Stimulated activated CD8-positive, alpha-beta memory T cell treated with anti-CD3 and anti-CD28 coated beads, Interleukin-12 subunit alpha, Interleukin-12 subunit beta, amount 100 ng/mL, for 1 hour (primary cell): ENCODE data around the gene HNRNPM.

ENCODE experiments used
- DNase-seq: peaks from one replicate; pipeline ENCODE4 v3.0.0-alpha.2; 2020; ENCODE audit warnings: low read depth

The HNRNPM gene

GRCh38 chr19:8460516-8461298 lies 15.9 kb downstream of the HNRNPM start:
- DNase-seq, result no peak

GRCh38 chr19:8461376-8461775 lies 16.6 kb downstream of the HNRNPM start:
- DNase-seq, result no peak

GRCh38 chr19:8461891-8462290 lies 17.1 kb downstream of the HNRNPM start:
- no peak for DNase-seq

GRCh38 chr19:8462571-8462970 lies 17.8 kb downstream of the HNRNPM start:
- no peak for DNase-seq

GRCh38 chr19:8463365-8463764 lies 18.6 kb downstream of the HNRNPM start:
- no peak for DNase-seq

- DNase-seq, result no peak
Observed at GRCh38 chr19:8466018-8466417, 21.2 kb downstream of the HNRNPM start.

- DNase-seq, result no peak
Observed at GRCh38 chr19:8468124-8468523, 23.3 kb downstream of the HNRNPM start.

- no peak for DNase-seq
Observed at GRCh38 chr19:8468761-8469373, 24.1 kb downstream of the HNRNPM start.

GRCh38 chr19:8469613-8470368 lies 25.0 kb downstream of the HNRNPM start:
- DNase-seq, result no peak

GRCh38 chr19:8473648-8474476 lies 29.1 kb downstream of the HNRNPM start:
- no peak for DNase-seq

- no peak for DNase-seq
Observed at GRCh38 chr19:8475005-8475404, 30.2 kb downstream of the HNRNPM start.

GRCh38 chr19:8476524-8476923 lies 31.7 kb downstream of the HNRNPM start:
- no peak for DNase-seq

- no peak for DNase-seq
Observed at GRCh38 chr19:8477889-8478288, 33.1 kb downstream of the HNRNPM start.

GRCh38 chr19:8478598-8478997 lies 33.8 kb downstream of the HNRNPM start:
- DNase-seq, result no peak

- DNase-seq, result no peak
Observed at GRCh38 chr19:8481201-8481600, 36.4 kb downstream of the HNRNPM start.

GRCh38 chr19:8481616-8482015 lies 36.8 kb downstream of the HNRNPM start:
- no peak for DNase-seq

- no peak for DNase-seq
Observed at GRCh38 chr19:8482696-8483095, 37.9 kb downstream of the HNRNPM start.

GRCh38 chr19:8483165-8483564 lies 38.4 kb downstream of the HNRNPM start:
- no peak for DNase-seq

- no peak for DNase-seq
Observed at GRCh38 chr19:8484331-8484894, 39.6 kb downstream of the HNRNPM start.

- DNase-seq, result no peak
Observed at GRCh38 chr19:8485561-8486371, 41.0 kb downstream of the HNRNPM start.

GRCh38 chr19:8486661-8487136 lies 41.9 kb downstream of the HNRNPM start:
- no peak for DNase-seq
